ENCODE measurements around the gene RPS6KC1.

Gene RPS6KC1

DNA sequence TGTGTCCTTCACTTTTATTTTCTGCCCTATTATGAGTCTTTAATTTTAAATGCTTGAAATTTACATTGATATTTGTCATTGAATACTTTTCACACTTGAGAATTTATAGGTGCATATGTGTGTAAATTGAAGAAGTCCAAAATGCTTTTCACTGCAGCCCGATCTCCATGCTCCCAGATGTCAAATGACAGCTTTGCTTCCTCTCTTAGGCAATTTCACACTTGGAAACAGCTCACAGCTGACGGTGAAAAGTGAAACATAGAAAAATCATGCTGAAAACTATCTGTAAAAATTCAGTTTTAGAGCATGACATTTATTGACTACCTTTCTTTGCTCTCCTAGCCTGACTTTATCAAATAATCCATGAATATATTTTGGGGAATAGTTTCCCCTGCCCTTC lies 196.0 kb downstream of the RPS6KC1 start:
- peak; percentile 32 for DNase-seq

DNA sequence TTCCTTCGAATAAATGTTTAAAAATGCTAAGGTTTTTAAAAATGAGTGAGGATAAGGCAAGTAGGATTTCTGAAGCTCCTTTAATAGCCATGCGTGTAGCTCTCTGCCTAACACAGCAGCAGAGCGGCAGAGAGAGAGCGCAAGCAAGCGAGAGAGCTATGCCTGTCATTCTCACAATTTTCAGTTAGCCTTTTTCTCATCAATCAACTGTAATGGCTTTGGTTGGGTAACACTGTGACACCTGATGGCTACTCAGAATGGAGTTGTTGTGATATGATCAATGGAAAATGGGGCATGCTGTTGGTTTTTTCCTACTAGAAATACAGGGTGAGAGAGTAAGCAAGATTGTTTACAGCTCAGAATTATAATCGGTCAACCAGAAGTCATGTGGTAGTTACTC lies 198.4 kb downstream of the RPS6KC1 start:
- DNase-seq: no peak

DNA sequence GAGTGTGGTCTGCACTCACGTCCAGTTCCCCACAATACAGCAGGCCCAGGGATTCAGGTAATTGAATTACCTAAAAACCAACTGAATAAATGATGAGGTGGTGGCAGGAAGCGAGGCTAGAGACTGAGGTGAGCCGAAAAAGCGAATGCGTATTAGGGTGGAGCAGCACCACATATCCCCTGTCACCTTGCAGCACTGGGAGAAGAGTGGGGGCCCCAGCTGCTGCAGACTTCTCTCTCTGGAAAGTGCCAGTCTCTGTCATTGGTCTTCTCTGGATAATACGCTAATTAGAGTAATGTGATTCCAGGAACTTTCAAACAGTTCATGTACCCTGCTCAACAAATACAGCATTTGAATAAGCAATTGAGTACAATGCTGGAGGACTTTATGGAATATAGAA lies 199.0 kb downstream of the RPS6KC1 start:
- DNase-seq: no peak

DNA sequence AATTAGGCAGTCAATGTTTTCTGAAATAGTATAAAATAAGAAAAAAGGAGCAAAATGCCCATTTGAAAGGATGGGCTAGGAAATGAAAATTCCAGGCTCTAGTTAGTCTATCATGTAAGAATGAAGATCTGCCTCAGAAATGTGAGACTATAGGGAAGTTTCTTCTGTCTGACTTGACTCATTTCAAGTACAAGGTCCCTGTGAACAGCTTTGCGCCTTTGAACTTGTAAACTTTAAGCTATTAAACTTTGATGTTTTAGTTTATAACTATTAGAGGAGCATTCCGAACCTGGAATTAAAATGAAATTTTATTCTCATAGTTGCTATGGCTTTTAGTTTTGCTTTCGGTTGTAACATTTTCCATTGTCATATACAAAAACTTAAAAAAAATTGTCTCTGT lies 199.4 kb downstream of the RPS6KC1 start:
- no peak for DNase-seq

DNA sequence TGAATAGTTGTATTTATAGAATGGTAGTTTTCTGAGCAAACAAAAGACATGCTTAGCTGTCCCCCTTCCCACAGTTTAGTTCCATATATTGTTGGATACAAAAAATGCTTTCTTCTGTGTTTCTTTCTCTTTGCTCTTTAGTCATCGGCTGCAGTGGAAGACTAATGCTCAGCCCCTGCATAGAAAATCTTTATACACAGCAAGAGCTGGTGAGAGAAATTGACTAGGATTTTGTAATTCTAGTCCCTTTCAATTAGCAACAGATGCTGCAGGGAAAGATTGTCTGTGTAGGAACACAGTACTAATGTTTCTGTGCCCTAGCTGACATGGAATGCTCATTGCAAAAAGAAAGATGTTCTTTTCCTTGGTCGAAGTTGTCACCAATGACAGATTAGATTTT lies 200.9 kb downstream of the RPS6KC1 start:
- DNase-seq: no peak

DNA sequence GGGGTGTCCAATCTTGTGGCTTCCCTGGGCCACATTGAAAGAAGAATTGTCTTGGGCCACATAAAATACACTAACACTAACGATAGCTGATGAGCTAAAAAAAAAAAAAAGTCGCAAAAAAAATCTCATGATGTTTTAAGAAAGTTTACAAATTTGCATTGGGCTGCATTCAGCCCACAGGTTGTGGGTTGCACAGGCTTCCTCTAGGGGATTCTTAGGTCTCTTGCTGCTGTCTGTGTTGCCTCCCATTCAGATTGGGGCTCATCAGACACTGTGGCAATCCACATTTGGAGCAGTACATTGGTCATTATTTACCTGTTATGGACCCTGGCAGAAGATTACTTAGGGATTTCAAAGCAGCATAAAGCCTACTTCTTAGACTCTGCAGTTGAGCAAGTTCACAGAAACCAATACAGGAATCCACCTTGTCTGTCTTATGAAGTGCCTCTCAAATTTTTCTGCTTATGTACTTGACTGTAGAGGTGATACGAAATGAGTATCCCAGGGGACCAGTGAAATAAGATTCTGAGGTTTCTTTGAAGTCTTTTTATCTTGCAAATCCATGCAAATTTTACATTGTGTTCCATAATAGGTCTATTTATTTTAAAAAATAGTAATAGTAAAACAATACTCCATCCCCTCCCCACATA lies 205.5 kb downstream of the RPS6KC1 start:
- DNase-seq: no peak

DNA sequence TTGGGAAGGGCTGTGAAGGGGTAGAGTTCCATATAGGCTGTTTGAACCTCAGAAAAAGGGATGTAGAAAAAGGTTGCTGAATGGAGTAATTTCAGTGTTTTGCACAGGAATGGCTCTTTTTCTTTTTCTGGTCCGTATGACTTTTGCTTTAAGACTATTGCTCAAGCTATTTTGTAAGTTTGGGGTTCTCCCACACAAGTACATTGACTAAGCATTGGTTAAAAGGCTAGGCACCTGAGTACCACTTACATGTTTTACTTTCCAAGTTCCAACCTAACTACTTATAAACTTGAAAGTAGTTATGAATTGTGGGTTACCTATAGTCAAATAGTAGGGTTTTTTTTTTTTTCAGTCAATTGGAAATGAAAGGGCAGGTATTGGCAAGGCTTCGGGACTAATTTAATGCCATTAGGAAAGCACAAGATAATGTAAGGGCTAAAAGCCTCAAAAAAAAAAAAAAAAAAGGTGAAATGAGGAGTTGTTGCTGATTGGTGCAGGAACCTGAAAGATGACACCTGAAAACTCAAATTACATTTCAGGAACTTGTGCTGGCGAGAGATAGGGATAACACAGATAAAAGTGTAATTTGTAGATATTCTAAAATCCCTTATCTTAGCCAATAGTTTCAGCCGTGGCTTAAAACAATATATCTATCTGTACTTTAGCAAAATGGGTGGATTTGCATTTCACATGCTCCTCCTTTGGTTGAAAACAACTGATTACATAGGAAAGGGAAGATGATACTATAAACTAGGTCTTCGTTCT lies 209.5 kb downstream of the RPS6KC1 start:
- peak; percentile 16 for DNase-seq

DNA sequence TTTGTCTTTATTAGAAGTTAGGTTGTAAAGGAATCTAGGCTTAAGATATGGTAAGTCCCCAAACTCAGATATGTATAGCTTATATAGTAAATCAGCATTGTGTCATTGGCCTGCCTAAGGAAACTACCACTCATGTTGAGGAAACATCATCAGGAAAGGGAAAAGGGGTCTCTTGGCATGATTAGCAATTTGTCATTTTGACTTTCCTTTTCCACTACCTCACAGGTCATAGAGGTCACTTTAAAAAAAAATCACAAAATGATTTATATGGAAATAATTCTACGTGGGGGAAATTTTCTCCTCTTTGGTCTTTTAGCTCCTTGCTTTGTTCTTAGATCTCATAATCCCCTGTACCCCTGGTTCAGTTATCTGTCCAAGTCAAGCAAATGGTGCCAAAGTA lies 213.5 kb downstream of the RPS6KC1 start:
- DNase-seq: no peak

DNA sequence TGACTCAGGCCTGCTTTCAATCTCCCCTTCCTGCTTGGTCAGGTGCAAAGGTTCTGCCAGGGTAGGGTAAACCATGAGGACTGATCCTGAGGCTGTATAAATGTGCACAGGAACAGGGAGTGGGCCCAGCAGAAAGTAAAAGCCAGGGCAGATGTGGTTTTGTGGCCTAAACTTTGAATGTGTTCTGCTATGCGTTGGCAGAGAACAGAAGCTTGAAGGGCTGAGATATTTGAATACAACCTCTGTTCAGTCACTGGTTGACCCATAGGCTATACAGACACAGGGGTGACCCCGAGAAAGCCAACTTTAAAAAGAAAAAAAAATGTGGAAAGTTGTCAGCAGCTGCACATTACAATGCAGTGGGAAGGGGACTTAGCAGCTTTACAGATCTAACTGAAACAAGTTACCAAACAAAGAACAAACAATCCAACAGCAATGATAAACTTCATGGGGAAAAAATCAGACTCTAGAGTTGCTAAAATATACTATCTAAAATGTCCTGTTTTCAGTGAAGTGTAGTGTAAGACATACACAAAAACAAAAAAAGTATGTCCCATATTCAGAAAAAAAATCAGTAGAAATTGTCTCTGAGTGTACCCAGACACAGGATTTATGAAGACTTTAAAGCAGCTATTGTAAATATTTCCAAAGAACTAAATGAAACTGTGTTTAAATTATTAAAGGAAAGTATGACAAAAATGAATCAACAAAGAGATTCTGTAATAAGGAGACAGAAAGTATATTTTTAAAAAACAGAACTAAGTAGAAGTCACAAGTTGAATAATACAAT lies 216.1 kb downstream of the RPS6KC1 start:
- peak; percentile 20 for DNase-seq

DNA sequence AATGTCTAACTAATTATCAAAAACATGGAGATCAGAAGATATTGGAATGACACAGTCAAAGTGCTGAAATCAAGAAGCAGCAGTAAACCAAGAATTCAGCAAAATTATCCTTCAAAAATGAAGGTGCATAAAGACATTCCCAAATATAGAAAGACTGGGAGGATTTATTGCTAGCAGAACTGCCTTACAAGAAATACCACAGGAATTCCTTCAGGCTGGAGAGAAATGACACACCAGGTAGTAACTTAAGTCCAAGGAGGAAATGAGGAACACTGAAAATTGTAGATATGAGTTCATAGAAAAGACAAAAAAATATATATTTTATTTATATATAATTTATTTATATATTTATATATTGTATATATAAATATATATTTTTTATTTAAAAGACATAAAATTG lies 217.2 kb downstream of the RPS6KC1 start:
- DNase-seq: no peak

DNA sequence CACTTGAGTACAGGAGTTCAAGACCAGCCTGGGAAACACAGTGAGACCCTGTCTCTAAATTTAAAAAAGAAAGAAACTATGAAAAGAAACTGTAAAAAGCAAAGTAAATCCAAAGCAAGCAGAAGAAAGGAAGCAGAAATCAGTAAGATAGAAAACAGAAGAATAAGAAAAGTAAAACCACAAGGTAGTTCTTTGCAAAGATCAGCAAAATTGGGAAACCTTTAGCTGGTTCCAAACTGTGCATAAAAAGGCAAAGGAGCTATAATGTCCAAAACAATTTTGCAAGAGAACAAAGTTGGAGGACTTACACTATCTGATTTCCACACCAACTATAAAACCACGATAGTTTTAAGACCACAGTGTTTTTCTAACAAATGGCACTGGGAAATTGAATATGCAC lies 218.8 kb downstream of the RPS6KC1 start:
- DNase-seq: no peak

DNA sequence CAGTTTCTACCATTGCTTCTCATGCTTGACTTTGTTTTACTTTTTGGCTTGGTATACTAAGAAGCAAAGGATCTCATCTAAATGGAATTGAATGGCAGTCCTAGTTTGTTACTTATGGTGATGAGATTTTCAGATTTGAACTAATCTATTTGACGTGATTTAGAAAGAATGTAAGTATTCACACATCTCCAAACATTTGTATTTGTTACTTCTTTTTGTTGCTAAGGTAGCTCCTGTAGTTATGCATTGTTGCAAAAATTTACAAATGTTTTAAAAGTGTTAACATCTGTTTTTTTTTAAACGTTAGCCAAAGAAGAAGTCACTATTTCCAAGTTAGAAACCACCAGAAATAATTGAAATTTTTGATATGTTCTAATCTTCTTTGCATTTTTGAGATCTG lies 222.5 kb downstream of the RPS6KC1 start:
- no peak for DNase-seq

DNA sequence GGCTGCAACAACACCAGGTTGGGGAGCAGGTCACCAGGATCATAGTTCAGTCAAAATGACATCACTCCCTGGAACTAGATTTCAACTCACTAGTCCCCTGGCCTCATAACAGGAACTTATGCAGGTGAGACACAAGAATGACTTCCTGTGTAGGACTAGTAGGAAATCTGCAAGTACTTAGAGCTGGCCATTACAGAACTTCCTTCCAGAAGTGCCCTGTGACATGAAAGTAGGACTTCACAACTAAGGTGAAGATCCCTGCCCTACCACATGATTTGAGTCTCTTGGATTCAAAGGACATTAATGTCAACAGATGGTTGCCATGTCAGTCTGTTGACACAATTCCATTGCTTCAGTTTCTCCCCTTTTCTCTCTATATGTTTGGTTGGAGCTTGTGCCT lies 223.1 kb downstream of the RPS6KC1 start:
- no peak for DNase-seq

DNA sequence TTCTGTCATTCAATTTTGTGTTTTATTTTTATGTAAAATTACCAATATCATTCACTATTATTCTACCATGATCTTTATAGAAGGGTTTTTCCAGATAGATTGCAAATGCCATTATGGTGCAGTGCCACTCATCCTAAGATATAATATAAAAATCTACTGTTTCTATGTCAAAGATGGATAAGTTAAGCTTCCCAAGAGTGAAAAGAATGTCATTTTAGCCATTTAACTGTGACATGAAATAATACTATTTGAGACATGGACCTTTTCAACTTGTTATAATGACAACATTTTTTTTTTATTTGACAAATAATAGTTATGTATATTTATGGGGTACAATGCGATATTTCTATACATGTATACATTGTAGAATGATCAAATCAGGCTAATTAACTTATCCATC lies 224.3 kb downstream of the RPS6KC1 start:
- DNase-seq: no peak

DNA sequence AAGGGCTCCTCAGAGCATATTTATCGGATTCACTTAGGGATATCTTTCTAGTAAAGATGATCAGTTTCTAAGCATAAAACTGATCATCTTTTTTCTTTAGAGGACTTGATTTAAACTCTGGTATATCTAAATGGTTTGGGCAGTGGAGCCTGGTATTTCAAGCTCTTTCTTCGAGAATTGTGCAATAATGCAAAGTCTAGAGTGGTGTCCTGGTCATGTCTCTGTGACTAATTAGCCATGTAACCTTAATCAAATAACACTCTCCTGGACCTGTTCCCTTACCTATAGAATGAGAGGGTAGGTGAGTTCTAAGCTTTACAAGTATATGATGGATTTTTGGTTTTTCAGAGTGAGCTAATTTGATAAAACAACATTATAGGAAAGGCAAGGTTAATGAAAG lies 225.2 kb downstream of the RPS6KC1 start:
- DNase-seq: no peak

DNA sequence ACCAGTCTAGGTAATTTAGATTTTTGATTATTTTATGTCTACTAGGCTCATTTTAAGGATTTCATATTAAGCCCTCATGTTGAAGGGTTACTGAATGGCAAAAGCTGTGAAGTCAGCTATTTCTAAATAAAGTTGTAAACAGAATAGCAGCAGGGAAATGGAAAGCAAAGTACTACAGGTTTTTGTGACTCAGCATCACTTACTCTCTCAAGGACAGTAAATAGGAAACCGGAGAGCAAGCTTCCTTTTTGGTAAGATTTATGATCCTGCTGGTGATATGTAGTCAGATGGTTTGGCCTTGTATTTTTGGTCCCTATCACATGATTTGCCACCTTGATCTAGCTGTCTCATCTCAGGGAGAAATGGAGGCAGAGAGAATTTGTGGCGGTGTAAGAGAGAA lies 226.0 kb downstream of the RPS6KC1 start:
- DNase-seq: peak; percentile 3

DNA sequence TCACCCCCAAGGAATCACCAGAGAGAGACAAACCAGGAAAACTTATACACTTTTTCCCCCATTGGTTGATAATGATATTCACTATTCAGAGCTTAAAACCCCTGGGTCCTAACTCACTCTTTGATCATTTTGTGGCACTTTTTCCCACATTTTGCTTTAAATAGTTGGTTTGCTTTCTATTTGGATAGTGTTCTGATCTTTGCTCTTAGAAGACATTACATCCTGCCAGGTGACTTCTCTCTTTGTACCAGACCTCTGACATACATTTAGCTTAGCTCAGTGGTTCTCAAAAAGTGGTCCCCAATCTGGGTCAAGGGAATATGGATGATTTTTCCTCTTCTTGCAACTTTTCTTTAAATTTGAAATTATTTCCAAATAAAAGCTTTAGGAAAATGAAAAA lies 228.4 kb downstream of the RPS6KC1 start:
- DNase-seq: no peak

DNA sequence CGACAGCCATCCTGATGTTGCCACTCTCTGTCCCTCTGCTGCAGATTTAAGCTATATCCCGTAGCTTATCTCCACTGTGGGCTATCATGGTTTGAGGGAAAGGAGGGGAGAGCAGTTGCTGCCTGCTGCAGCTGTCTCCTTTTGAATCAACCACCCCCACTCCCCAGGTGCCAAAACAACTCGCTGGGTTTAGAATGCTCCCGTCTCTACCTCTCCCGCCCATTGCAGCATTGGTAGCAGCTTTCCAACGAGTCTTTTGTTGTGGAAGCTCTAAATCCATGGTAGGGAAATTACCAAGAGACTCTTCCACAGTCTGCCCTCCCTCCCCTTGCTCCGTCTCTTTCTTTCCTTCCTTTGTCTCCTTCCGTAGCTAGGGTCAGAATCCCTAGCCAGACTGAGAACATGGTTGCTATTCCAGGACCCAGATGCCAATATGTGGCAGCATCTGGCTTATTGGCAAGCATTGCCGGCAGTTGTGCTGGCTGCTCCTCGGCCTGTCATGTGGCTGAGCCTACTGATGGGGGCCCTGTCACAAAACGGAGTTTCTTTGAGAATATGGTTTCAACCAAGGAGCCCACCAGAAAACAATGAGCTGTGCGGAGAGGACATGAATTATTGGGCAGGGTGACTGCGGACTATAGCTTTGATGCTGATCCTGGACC lies 230.7 kb downstream of the RPS6KC1 start:
- DNase-seq: no peak

DNA sequence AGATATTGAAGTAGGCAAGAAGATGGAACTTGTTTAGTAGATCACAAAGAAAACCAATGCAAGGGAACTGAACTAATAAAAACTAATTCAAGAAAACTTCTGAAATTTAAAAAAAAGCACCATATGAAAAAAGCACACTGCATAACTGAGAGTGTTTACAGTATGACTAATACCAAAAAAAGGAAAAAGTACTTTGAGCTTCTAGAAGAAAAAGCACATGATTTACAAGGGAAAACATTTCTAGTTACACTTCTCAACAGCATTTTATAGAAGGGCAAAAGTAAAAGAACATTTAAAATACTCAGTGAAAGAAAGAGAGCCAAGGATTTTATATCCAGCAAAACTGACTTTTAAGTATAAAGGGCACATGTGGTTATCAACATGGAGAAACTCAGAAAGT lies 233.6 kb downstream of the RPS6KC1 start:
- DNase-seq: no peak

DNA sequence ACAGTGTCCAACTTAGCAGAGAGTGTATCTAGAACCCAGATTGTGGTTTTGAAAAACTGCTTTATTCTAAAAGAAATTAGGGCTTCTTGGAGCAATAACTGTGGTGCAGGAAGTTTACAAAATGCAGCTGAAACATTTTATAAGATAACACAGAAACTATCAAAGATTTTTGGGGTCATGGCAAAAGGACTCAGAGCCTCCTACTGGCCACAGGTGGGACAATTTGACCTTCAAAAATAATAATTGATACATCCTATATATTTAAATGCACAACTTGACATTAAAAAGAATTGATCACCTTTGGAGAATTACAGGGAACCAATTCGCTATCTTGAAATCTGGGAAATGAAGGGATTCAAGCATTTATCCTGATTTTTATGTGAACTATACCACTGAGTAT lies 235.2 kb downstream of the RPS6KC1 start:
- no peak for DNase-seq

DNA sequence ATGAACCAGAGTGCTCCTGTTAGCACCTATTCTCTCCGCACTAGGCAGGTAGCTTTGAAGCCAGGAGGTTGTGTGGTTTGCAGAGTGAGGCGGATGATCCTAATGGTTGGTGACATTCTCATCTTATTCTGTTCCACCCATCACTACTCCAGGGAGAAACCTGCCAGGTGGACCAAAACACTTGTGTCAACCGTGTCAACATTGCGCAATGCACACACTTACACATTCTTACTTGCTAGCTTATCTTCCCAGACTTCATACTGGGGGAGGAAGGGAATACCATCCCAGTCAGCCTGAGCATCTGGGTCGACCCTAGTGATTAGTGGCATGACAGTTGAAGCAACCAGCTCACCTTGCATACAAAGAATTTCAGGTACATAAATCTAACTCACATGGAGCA lies 236.9 kb downstream of the RPS6KC1 start:
- DNase-seq: no peak

DNA sequence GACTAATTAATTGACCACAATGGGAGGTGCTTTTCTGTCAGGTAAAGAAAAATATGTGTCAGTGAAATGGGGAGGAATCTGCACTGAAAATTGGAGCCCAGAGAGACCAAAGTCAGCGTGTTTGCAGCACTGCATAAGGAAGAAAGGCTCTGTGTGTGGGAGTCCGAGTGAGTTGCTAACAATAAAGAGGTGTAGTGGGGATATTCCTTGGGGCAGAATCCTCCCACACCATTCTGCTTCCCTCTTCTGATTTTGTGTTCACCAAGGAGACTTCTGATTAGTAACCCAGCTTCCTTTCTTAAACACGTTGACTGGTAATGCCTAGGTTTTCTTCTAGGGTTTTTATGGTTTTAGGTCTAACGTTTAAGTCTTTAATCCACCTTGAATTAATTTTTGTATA lies 240.5 kb downstream of the RPS6KC1 start:
- peak; percentile 45 for DNase-seq

DNA sequence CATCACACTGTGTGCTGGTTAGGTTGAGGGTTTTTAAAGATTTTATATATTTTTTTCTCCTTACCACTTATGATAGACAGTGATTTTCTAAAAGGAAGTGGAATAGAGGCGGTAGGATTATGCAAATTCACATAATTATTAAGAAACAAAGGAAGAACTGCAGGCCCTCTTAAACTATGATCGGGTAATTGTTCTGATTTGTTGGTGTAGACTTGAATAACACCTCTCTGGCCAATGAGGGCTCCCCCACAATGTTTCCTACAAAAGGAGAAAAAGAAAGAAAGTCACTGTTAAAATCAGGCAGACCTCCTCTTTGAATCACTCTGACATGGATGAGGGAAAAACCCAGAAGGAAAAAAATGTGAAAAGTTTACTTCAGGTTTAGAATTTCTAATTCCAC lies 241.6 kb downstream of the RPS6KC1 start:
- peak; percentile 50 for DNase-seq

DNA sequence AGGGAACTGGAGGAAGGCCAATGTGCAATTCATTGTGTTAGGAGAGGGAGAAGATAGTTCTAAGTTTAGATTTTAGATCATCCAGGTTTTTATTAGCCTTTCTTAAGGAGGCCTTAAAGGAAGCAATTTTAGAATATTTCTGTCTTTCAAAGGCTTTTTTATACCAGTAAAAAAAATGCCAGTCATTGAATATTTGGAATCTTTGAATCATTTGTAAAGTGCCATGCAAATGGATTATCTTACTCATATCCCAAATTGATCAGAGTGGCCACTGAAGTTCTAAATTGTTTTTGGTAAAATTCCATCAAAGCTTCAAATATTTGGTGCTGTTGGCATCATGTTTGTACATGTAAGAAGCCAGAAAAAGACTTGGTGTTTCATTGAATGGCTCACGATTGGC lies 244.8 kb downstream of the RPS6KC1 start:
- no peak for DNase-seq
